ENCODE results near the gene GNG8.

Gene GNG8

DNA sequence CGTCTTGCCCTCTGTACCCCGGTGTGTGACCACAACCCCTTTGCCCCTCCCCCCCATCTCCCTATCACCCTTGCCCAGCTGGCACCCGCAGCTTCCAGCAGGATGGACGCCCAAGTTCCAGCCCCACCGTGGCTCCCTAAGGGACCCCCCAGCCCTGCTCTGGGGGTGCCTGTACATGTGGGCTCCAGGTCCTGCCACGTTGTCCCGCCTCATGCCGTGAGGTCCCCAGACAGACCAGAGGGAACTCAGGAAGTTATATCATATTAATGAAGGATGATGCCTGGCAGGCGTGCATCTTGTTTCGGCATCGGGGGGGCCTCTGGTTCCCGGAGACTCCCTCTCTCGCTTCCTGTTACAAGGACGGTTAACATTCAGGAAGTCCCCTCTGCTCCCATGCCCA, 9.6 kb downstream of the GNG8 start:
- Histone ChIP-seq H3K79me2 (ENCODE audit: low read length) (peaks cover 33% of the 10 kb centered on the region), H3K9me3 (ENCODE audit: insufficient read depth, low read length) (no peaks in the 10 kb centered on the region), H2AFZ (ENCODE audit: low read depth, low read length) (no peak overlapping the region), H3K4me1 (ENCODE audit: low read length) (peaks cover 58% of the 10 kb centered on the region), H4K20me1 (ENCODE audit: insufficient read depth, low read length) (no peaks in the 10 kb centered on the region), H3K36me3 (replicated peaks; ENCODE audit: low read depth, low read length) (peaks cover 16% of the 10 kb centered on the region), H3K27me3 (ENCODE audit: low read depth, low read length) (no peaks in the 10 kb centered on the region), H3K4me2 (ENCODE audit: low read length) (peak overlapping the region; percentile 28; the same call in 1 of the 2 replicates), H3K27ac (ENCODE audit: low read length) (no peak overlapping the region), H3K9ac (ENCODE audit: low read length) (no peak overlapping the region), H3K4me3 (ENCODE audit: low read length) (no peak overlapping the region)
- TF ChIP-seq, protein P1, sequence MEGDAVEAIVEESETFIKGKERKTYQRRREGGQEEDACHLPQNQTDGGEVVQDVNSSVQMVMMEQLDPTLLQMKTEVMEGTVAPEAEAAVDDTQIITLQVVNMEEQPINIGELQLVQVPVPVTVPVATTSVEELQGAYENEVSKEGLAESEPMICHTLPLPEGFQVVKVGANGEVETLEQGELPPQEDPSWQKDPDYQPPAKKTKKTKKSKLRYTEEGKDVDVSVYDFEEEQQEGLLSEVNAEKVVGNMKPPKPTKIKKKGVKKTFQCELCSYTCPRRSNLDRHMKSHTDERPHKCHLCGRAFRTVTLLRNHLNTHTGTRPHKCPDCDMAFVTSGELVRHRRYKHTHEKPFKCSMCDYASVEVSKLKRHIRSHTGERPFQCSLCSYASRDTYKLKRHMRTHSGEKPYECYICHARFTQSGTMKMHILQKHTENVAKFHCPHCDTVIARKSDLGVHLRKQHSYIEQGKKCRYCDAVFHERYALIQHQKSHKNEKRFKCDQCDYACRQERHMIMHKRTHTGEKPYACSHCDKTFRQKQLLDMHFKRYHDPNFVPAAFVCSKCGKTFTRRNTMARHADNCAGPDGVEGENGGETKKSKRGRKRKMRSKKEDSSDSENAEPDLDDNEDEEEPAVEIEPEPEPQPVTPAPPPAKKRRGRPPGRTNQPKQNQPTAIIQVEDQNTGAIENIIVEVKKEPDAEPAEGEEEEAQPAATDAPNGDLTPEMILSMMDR (IDR thresholded peaks at IDR 0.05; ENCODE audit: low read depth, low read length) = no peak
- TF ChIP-seq EZH2phosphoT487 (IDR thresholded peaks at IDR 0.05; ENCODE audit: low read depth) = no peak

DNA sequence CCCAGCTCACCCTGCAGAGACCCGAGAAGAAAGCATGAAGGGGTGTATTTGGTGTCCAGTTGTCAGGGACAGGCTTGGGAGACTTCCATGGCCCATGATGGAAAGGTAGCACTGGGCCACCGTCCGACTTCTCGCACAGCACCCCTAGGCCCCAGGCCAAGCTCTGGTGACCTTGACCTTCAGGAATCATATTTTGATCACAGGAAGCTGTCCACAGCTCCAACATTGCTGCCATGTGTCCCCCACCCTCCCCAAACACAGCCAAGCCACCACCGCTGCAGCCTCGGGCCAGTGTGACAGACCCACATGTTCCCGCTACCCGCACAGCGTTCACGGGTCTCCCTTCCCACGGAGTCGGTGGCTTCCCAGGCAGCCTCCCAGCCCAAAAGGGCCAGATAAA, 10.3 kb downstream of the GNG8 start:
- no peaks in the 10 kb centered on the region for H4K20me1 ChIP-seq (ENCODE audit: insufficient read depth, low read length)
- peaks cover 60% of the 10 kb centered on the region for H3K4me1 ChIP-seq (ENCODE audit: low read length)
- peaks cover 24% of the 10 kb centered on the region for H3K36me3 ChIP-seq (replicated peaks; ENCODE audit: low read depth, low read length)
- no peak for TF ChIP-seq EZH2phosphoT487 (IDR thresholded peaks at IDR 0.05; ENCODE audit: low read depth)
- TF ChIP-seq, protein P1 (IDR thresholded peaks at IDR 0.05; ENCODE audit: low read depth, low read length) = no peak
- no peak overlapping the region for H3K4me3 ChIP-seq (ENCODE audit: low read length)
- peak overlapping the region; percentile 70 for H3K27ac ChIP-seq (ENCODE audit: low read length)
- H3K4me2 ChIP-seq (ENCODE audit: low read length) = peak overlapping the region; percentile 97; the same call in 1 of the 2 replicates
- H3K27me3 ChIP-seq (ENCODE audit: low read depth, low read length) = no peaks in the 10 kb centered on the region
- H3K9me3 ChIP-seq (ENCODE audit: insufficient read depth, low read length) = no peaks in the 10 kb centered on the region
- H3K9ac ChIP-seq (ENCODE audit: low read length) = peak overlapping the region; percentile 91; the same call in 1 of the 2 replicates
- peaks cover 40% of the 10 kb centered on the region for H3K79me2 ChIP-seq (ENCODE audit: low read length)
- 0 out of 2 replicates have a peak overlapping the region, but pooled peaks have one; percentile 4 for H2AFZ ChIP-seq (ENCODE audit: low read depth, low read length)

DNA sequence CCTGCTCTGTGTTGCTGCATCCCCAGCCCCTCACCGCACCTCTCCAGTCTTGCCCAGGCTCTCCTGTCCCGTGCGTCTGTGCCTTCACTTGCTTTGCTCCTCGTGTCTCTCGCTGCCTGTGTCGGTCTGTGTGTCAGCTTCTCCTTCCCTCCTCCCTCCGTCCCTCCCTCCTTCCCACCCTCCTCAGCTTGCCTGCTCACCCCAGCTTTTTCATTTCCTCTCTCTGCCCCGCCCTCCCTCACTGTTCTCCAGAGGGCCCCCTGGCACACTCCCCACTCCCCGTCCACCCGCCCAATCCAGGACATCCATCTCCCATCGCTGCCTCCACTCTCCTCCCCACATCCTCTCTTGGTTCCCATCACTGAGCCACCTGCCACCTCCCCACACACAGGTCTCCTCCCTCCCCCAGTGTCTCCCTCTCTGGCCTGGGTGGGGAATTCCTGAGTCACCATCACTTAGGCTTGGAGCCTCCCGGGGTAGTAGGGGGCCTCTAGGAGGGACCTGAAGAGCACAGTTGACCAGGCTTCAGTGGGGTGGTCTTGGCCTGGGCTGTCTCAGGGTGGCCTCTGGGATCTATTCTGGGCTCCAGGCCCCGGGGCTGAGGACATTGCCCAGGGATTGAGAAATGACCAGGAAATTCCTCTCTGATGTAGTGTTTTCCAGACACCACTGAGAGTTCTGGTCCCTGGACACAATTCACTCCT, 10.9 kb downstream of the GNG8 start, which contains the start of gene PTGIR:
PTGIR (minus strand) TSS at position 132 of the 704 bp plus-strand sequence. CDS start 864 bp downstream, outside the sequence.
- peaks cover 41% of the 10 kb centered on the region for H3K79me2 ChIP-seq (ENCODE audit: low read length)
- H3K9ac ChIP-seq (ENCODE audit: low read length) = peak within 1 kb of the TSS; percentile 91
- peak within 1 kb of the TSS; percentile 4; the same call in 1 of the 2 replicates for H2AFZ ChIP-seq (ENCODE audit: low read depth, low read length)
- no peaks in the 10 kb centered on the region for H3K27me3 ChIP-seq (ENCODE audit: low read depth, low read length)
- no peaks in the 10 kb centered on the region for H4K20me1 ChIP-seq (ENCODE audit: insufficient read depth, low read length)
- peak within 1 kb of the TSS; percentile 70 for H3K27ac ChIP-seq (ENCODE audit: low read length)
- H3K36me3 ChIP-seq (replicated peaks; ENCODE audit: low read depth, low read length) = peaks cover 26% of the 10 kb centered on the region
- no peak for TF ChIP-seq EZH2phosphoT487 (IDR thresholded peaks at IDR 0.05; ENCODE audit: low read depth)
- TF ChIP-seq, protein P1 (IDR thresholded peaks at IDR 0.05; ENCODE audit: low read depth, low read length) = no peak
- peak within 1 kb of the TSS; percentile 97 for H3K4me2 ChIP-seq (ENCODE audit: low read length)
- no peaks in the 10 kb centered on the region for H3K9me3 ChIP-seq (ENCODE audit: insufficient read depth, low read length)
- peaks cover 65% of the 10 kb centered on the region for H3K4me1 ChIP-seq (ENCODE audit: low read length)
- peak within 1 kb of the TSS; percentile 85 for H3K4me3 ChIP-seq (ENCODE audit: low read length)

DNA sequence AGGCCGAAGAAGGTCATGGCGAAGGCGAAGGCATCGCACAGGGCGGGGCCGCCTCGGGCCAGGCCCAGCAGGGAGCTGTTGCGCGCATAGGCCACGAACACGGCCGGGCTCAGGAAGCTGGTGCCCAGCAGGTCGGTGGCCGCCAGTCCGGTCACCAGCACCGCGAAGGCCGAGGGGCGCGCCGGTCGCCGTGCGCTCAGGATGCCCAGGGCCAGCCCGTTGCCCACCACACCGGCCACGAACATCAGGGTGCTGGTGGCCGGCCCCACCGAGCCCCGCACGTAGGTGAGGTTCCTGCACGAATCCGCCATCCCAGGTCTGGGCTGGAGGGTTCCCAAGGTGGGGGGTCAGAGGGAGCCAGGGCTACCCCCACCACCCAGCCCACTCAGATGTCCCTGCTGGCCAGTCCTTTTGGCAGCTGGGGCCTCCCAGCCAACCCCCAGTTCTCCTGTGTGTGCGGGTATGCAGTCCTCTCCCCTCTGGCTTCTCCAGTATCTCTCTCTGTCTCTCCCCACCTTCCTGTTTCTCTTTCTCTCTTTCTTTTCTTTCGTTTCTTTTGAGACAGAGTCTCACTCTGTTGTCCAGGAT, 12.0 kb downstream of the GNG8 start:
- peak overlapping the region; percentile 97 for H3K4me2 ChIP-seq (ENCODE audit: low read length)

More for the DNA sequence above, 12.0 kb downstream of the GNG8 start:
- peak overlapping the region; percentile 91 for H3K9ac ChIP-seq (ENCODE audit: low read length)
- no peaks in the 10 kb centered on the region for H4K20me1 ChIP-seq (ENCODE audit: insufficient read depth, low read length)
- H3K4me3 ChIP-seq (ENCODE audit: low read length) = peak overlapping the region; percentile 85
- TF ChIP-seq, protein P1 (IDR thresholded peaks at IDR 0.05; ENCODE audit: low read depth, low read length) = no peak
- TF ChIP-seq EZH2phosphoT487 (IDR thresholded peaks at IDR 0.05; ENCODE audit: low read depth) = no peak
- peaks cover 76% of the 10 kb centered on the region for H3K4me1 ChIP-seq (ENCODE audit: low read length)
- no peaks in the 10 kb centered on the region for H3K27me3 ChIP-seq (ENCODE audit: low read depth, low read length)
- H3K36me3 ChIP-seq (replicated peaks; ENCODE audit: low read depth, low read length) = peaks cover 27% of the 10 kb centered on the region
- peak overlapping the region; percentile 70 for H3K27ac ChIP-seq (ENCODE audit: low read length)
- H3K79me2 ChIP-seq (ENCODE audit: low read length) = peaks cover 41% of the 10 kb centered on the region
- H2AFZ ChIP-seq (ENCODE audit: low read depth, low read length) = no peak overlapping the region
- no peaks in the 10 kb centered on the region for H3K9me3 ChIP-seq (ENCODE audit: insufficient read depth, low read length)

Measured in OCI-LY3 (cell line).